ENCODE measurements around the gene MAFG.

DNA sequence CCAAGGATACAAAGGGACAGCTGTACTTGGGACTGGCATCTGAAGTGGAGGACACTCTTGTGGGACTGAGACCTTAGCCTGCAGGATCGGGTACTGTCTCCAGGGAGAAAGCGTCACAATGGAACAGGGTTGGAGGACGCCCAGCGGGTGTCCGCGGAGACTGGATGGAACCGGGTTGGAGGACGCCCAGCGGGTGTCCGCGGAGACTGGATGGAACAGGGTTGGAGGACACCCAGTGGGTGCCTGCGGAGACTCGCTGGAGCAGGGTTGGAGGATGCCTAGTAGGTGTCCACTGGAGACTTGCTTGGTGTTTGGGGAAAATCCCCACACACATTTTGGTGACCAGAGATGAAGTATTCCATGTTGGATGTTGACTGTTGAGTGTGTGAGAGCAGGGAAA lies 19.7 kb upstream of the MAFG start, which contains the start of gene MYADML2:
- TF ChIP-seq TAF1 (IDR thresholded peaks at IDR 0.05; ENCODE audit: low read depth) (no peak), RAD21 (IDR thresholded peaks at IDR 0.05; ENCODE audit: low read depth) (no peak), EP300 (IDR thresholded peaks at IDR 0.05; ENCODE audit: borderline replicate concordance) (no peak), NFIC (IDR thresholded peaks at IDR 0.05) (no peak), EGR1 (IDR thresholded peaks at IDR 0.05) (no peak), CREB1 (IDR thresholded peaks at IDR 0.05; ENCODE audit: low read depth) (no peak), FOXM1 (IDR thresholded peaks at IDR 0.05; ENCODE audit: borderline replicate concordance, low read depth) (no peak), YY1 (IDR thresholded peaks at IDR 0.05; ENCODE audit: low read depth) (no peak), TEAD4 (IDR thresholded peaks at IDR 0.05) (no peak)
- TF ChIP-seq, protein P1, sequence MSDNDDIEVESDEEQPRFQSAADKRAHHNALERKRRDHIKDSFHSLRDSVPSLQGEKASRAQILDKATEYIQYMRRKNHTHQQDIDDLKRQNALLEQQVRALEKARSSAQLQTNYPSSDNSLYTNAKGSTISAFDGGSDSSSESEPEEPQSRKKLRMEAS (IDR thresholded peaks at IDR 0.05) = no peak
- TF ChIP-seq, protein P2, sequence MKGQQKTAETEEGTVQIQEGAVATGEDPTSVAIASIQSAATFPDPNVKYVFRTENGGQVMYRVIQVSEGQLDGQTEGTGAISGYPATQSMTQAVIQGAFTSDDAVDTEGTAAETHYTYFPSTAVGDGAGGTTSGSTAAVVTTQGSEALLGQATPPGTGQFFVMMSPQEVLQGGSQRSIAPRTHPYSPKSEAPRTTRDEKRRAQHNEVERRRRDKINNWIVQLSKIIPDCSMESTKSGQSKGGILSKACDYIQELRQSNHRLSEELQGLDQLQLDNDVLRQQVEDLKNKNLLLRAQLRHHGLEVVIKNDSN (IDR thresholded peaks at IDR 0.05) = no peak
- TF ChIP-seq, protein P3, sequence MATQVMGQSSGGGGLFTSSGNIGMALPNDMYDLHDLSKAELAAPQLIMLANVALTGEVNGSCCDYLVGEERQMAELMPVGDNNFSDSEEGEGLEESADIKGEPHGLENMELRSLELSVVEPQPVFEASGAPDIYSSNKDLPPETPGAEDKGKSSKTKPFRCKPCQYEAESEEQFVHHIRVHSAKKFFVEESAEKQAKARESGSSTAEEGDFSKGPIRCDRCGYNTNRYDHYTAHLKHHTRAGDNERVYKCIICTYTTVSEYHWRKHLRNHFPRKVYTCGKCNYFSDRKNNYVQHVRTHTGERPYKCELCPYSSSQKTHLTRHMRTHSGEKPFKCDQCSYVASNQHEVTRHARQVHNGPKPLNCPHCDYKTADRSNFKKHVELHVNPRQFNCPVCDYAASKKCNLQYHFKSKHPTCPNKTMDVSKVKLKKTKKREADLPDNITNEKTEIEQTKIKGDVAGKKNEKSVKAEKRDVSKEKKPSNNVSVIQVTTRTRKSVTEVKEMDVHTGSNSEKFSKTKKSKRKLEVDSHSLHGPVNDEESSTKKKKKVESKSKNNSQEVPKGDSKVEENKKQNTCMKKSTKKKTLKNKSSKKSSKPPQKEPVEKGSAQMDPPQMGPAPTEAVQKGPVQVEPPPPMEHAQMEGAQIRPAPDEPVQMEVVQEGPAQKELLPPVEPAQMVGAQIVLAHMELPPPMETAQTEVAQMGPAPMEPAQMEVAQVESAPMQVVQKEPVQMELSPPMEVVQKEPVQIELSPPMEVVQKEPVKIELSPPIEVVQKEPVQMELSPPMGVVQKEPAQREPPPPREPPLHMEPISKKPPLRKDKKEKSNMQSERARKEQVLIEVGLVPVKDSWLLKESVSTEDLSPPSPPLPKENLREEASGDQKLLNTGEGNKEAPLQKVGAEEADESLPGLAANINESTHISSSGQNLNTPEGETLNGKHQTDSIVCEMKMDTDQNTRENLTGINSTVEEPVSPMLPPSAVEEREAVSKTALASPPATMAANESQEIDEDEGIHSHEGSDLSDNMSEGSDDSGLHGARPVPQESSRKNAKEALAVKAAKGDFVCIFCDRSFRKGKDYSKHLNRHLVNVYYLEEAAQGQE (IDR thresholded peaks at IDR 0.05; ENCODE audit: low read depth) = no peak

Data from Ishikawa (cell line).